SU-DHL-6 (cell line): Measurements from ENCODE around the gene BNIP2.

Experiments used
- H2AFZ ChIP-seq: fragments of 200-600 bp; sonication (generic); 2 replicates; pipeline ENCODE4 v1.6.1; 2014; ENCODE audit warnings: low read depth, mild to moderate bottlenecking, moderate library complexity, mixed read lengths, antibody characterized with exemption, low read length; ENCODE audit not compliant: severe bottlenecking
- H3F3A ChIP-seq: fragments of 200-600 bp; shearing (Covaris generic); 2 replicates; pipeline ENCODE4 v1.6.0; 2016; ENCODE audit warnings: antibody characterized with exemption, mild to moderate bottlenecking; ENCODE audit not compliant: insufficient read depth
- H3K27ac ChIP-seq: fragments of 200-600 bp; sonication (generic); 2 replicates; pipeline ENCODE4 v1.5.1; 2016; ENCODE audit warnings: low read depth, mild to moderate bottlenecking, low read length, moderate library complexity, mixed read lengths
- H3K27me3 ChIP-seq: fragments of 200-600 bp; sonication (generic), shearing (Covaris generic); 2 replicates; pipeline ENCODE4 v1.6.0; 2014; ENCODE audit warnings: mild to moderate bottlenecking, low read length
- H3K36me3 ChIP-seq: fragments of 200-600 bp; sonication (generic); 2 replicates; pipeline ENCODE4 v1.6.1; 2014; ENCODE audit warnings: mild to moderate bottlenecking, low read length, mixed read lengths
- H3K4me2 ChIP-seq: fragments of 300-600, 200-600 bp; shearing (Covaris generic), sonication (generic); 2 replicates; pipeline ENCODE4 v1.6.0; 2014; ENCODE audit warnings: low read length, low read depth, mild to moderate bottlenecking; ENCODE audit not compliant: poor library complexity, severe bottlenecking
- H3K4me3 ChIP-seq: fragments of 200-600 bp; sonication (generic); 2 replicates; pipeline ENCODE4 v1.5.1; 2014; ENCODE audit warnings: antibody characterized with exemption, low read length, mild to moderate bottlenecking, mixed read lengths; ENCODE audit not compliant: insufficient read depth, poor library complexity, severe bottlenecking
- H3K79me2 ChIP-seq: fragments of 200-600 bp; sonication (generic); 2 replicates; pipeline ENCODE4 v1.6.1; 2014; ENCODE audit warnings: mild to moderate bottlenecking, low read length, moderate library complexity; ENCODE audit not compliant: insufficient read depth
- H3K9ac ChIP-seq: fragments of 200-600 bp; sonication (generic); 2 replicates; pipeline ENCODE4 v1.7.0; 2014; ENCODE audit warnings: mild to moderate bottlenecking, low read length
- H3K9me2 ChIP-seq: fragments of 200-600 bp; sonication (generic); replicated peaks from 2 replicates; pipeline ENCODE4 v1.6.1; 2014; ENCODE audit warnings: low read length; ENCODE audit not compliant: insufficient read depth
- H3K9me3 ChIP-seq: fragments of 200-600 bp; sonication (generic); 2 replicates; pipeline ENCODE4 v1.6.1; 2014; ENCODE audit warnings: low read length, mixed read lengths; ENCODE audit not compliant: insufficient read depth
- H4K20me1 ChIP-seq: fragments of 200-600 bp; sonication (generic); 2 replicates; pipeline ENCODE4 v1.6.1; 2014; ENCODE audit warnings: low read depth, mild to moderate bottlenecking, antibody characterized with exemption, low read length, moderate library complexity, mixed read lengths
- EZH2phosphoT487 ChIP-seq: fragments of 200-600 bp; sonication (generic), shearing (Covaris generic); conservative IDR thresholded peaks from 2 replicates; pipeline ENCODE4 v1.6.1; 2018; ENCODE audit warnings: mild to moderate bottlenecking, antibody characterized with exemption, low read length, moderate library complexity, mixed read lengths
- TF ChIP-seq, protein P1 (sequence below): fragments of 200-600 bp; sonication (generic); IDR thresholded peaks from one replicate; pipeline ENCODE4 v1.5.1; 2017; ENCODE audit warnings: antibody characterized with exemption, mild to moderate bottlenecking, low read length, moderate library complexity; ENCODE audit not compliant: insufficient read depth, poor library complexity, severe bottlenecking

The BNIP2 gene

DNA sequence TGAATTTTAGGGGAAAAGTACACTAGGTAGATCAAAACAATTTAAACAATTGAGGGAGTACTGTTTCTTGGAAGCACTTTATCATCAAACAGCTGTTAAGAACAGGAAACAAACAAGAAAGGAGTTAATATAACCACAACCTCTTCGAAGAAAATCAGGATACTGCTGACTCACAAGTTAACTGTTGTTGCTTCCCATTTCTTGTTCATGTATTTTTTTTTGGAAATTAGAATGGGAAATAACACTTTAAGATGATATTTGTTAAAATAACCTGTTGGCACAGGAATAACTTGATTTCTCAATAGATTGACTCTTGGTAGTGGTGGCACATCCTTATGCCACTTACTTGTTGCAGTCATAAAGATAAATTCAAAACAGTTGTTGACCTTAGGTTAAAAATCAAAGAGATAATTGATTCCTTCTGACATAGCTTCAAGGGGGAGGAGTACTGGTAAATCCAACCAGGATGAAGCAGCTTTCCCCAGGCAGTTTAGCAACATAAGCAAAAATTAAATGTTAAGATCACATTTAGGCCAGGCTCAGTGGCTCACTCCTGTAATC is 3.3 kb downstream of the BNIP2 start:
- Histone ChIP-seq H3F3A (peaks cover 32% of the 10 kb centered on the region), H3K4me3 (no peak overlapping the region), H4K20me1 (peaks cover 30% of the 10 kb centered on the region), H3K9me2 (no peaks in the 10 kb centered on the region), H3K9me3 (no peaks in the 10 kb centered on the region), H3K9ac (peak overlapping the region; percentile 27), H3K79me2 (peaks cover 75% of the 10 kb centered on the region), H3K4me2 (peak overlapping the region; percentile 84), H3K36me3 (peaks cover 24% of the 10 kb centered on the region; the same call in 1 of the 2 replicates), H2AFZ (no peak overlapping the region), H3K27ac (peak overlapping the region; percentile 78), H3K27me3 (no peaks in the 10 kb centered on the region)
- TF ChIP-seq, protein P1, sequence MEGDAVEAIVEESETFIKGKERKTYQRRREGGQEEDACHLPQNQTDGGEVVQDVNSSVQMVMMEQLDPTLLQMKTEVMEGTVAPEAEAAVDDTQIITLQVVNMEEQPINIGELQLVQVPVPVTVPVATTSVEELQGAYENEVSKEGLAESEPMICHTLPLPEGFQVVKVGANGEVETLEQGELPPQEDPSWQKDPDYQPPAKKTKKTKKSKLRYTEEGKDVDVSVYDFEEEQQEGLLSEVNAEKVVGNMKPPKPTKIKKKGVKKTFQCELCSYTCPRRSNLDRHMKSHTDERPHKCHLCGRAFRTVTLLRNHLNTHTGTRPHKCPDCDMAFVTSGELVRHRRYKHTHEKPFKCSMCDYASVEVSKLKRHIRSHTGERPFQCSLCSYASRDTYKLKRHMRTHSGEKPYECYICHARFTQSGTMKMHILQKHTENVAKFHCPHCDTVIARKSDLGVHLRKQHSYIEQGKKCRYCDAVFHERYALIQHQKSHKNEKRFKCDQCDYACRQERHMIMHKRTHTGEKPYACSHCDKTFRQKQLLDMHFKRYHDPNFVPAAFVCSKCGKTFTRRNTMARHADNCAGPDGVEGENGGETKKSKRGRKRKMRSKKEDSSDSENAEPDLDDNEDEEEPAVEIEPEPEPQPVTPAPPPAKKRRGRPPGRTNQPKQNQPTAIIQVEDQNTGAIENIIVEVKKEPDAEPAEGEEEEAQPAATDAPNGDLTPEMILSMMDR = no peak
- no peak for TF ChIP-seq EZH2phosphoT487

DNA sequence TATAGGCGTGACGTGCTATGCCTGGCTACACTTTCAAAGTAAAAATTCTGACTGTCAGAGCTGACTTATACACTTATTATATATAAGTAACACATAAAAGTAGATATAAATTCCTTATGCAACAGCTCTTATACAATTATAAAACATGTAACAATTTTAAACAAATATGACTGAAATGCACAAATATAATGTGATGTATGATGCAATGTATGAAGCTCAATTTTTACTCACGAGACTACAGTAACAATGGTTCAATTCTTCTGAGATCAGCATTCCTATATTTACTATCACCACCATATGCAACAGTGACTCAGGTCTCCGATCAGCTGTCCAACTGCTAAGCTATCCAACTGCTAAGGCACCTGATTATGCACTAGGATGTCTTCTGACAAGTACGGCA is 8.2 kb downstream of the BNIP2 start:
- H4K20me1 ChIP-seq = peaks cover 26% of the 10 kb centered on the region
- no peak overlapping the region for H3K9ac ChIP-seq
- no peak overlapping the region for H3K27ac ChIP-seq

DNA sequence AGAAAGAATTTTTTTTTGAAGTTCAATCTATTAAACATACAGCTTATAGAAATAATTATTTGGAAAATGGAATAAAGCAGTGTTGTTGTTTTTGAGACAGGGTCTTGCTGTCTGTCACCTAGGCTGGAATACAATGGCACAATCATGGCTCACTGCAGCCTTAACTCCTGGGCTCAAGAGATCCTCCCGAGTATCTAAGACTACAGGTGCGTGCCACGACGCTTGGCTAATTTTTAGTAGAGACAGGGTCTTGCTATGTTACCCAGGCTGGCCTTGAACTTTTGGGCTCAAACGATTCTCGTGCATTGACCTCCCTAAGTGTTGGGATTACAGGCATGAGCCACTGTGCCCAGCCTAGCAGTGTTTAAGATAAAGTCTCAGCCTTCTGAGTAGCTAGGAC is 8.8 kb downstream of the BNIP2 start:
- Histone ChIP-seq H3F3A (no peaks in the 10 kb centered on the region; the same call in 1 of the 2 replicates), H3K4me2 (no peak overlapping the region), H3K79me2 (peaks cover 38% of the 10 kb centered on the region), H2AFZ (no peak overlapping the region), H4K20me1 (peaks cover 21% of the 10 kb centered on the region; the same call in 1 of the 2 replicates), H3K27me3 (no peaks in the 10 kb centered on the region), H3K9ac (no peak overlapping the region), H3K36me3 (peaks cover 48% of the 10 kb centered on the region), H3K4me3 (no peak overlapping the region), H3K27ac (no peak overlapping the region), H3K9me2 (no peaks in the 10 kb centered on the region), H3K9me3 (no peaks in the 10 kb centered on the region)
- TF ChIP-seq, protein P1 = no peak
- TF ChIP-seq EZH2phosphoT487 = no peak

More for the DNA sequence above, 8.2 kb downstream of the BNIP2 start:
- Histone ChIP-seq H3K79me2 (peaks cover 43% of the 10 kb centered on the region), H3K27me3 (no peaks in the 10 kb centered on the region), H3K9me2 (no peaks in the 10 kb centered on the region), H3K36me3 (peaks cover 49% of the 10 kb centered on the region), H2AFZ (no peak overlapping the region), H3K4me3 (no peak overlapping the region), H3F3A (no peaks in the 10 kb centered on the region; the same call in 1 of the 2 replicates), H3K4me2 (no peak overlapping the region), H3K9me3 (no peaks in the 10 kb centered on the region)
- TF ChIP-seq, protein P1 = no peak
